ENCODE measurements around the gene ZBED5. TPM values are rescaled to one million over a fixed set of nuclear protein-coding genes. Genes with fewer than 3 reads are reported as not detected.

The ZBED5 gene
- total RNA-seq, 1 donor from 2014 or later, result 7.8 TPM

DNA sequence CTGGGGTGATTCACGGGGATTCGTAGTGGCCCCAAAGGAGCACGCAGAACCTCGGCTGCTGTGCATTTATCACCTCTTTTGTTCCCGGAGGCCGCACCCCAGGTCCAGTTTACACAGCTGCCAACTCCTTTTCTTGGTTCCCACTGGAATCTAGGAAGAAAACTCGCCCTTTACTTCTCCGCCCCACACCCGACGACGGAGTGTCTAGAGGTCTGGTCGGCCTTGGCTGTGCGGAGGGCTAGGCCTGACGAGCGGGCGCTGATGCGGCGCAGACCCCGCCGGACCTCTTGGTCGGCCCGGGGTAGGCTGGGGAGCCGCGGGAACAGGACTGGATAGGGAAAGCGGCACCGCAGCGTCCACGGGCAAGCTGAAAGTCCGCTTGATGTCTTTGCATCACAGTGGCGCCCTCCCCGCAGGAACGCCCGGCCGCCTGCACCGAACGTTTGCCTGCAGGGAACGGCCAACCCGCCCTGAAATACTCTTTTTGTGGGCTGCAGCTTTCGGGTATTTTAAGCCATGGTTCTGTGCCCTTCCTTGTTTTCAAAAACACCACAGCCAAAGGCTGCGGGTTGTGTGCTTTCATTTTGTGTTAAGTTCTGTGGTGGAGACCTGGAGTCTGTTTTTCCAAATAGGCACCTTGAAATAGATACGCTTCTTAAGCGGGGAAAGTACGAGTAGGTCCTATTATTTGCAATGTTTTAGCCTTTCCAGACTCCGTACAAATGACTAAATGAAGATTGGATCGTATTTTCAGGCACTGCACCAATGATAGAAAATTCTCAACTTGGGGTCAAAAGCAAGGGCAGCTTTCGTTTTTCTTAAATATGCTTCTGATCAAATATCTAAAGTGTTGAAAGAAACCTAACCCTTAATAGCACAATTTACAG, 829 bp upstream of the ZBED5 start:
- DNase-seq (ENCODE audit: low spot score in 2 of 2), result peak in 1 of 2 donors; percentile 81
- no peaks in the 10 kb centered on the region for H3K27me3 ChIP-seq
- H3K4me1 ChIP-seq, result peaks cover 6 to 28% of the 10 kb centered on the region in 2 donors
- no peak for TF ChIP-seq CTCF (IDR thresholded peaks at IDR 0.05)
- intact Hi-C loops (cut with DNase I), result loop anchor here (1.0 to 5.0 kb wide), 4 partner anchors 42 to 764 kb away; partner anchors contain the start of gene GALNT18
- H3K36me3 ChIP-seq, result peaks cover 16 to 23% of the 10 kb centered on the region in 2 donors
- H3K9me3 ChIP-seq, result no peaks in the 10 kb centered on the region
- peak overlapping the region; percentile 97 to 99 for H3K27ac ChIP-seq
- H3K4me3 ChIP-seq, result peak overlapping the region; percentile 88 to 92

GRCh38 chr11:10857459-10857708, 469 bp downstream of the ZBED5 start:
- Histone ChIP-seq H3K27ac (peak overlapping the region; percentile 97 to 99), H3K9me3 (no peaks in the 10 kb centered on the region), H3K36me3 (peaks cover 24 to 35% of the 10 kb centered on the region in 2 donors), H3K4me3 (peak overlapping the region; percentile 88 to 92), H3K4me1 (peaks cover 2 to 16% of the 10 kb centered on the region in 2 donors), H3K27me3 (no peaks in the 10 kb centered on the region)
- no peak for DNase-seq (ENCODE audit: low spot score in 2 of 2)
- intact Hi-C loops (cut with DNase I), result loop anchor here (5.0 kb wide), 1 partner anchor 765 kb away; the partner anchor contains the start of gene GALNT18
- TF ChIP-seq CTCF (IDR thresholded peaks at IDR 0.05), result no peak

- H3K9me3 ChIP-seq, result no peaks in the 10 kb centered on the region
- peaks cover 0 to 13% of the 10 kb centered on the region in 2 donors for H3K4me1 ChIP-seq
- no peak for TF ChIP-seq CTCF (IDR thresholded peaks at IDR 0.05)
- H3K27me3 ChIP-seq, result no peaks in the 10 kb centered on the region
- DNase-seq (ENCODE audit: low spot score in 2 of 2), result no peak
- peak overlapping the region; percentile 97 to 99 for H3K27ac ChIP-seq
- intact Hi-C loops (cut with DNase I), result loop anchor here (5.0 kb wide), 1 partner anchor 765 kb away; the partner anchor contains the start of gene GALNT18
- peak overlapping the region; percentile 88 to 92 for H3K4me3 ChIP-seq
- H3K36me3 ChIP-seq, result peaks cover 28 to 40% of the 10 kb centered on the region in 2 donors
Measured at GRCh38 chr11:10856689-10857458, 979 bp downstream of the ZBED5 start.

GRCh38 chr11:10855295-10855694, 2.6 kb downstream of the ZBED5 start:
- no peak for TF ChIP-seq CTCF (IDR thresholded peaks at IDR 0.05)
- intact Hi-C loops (cut with DNase I), result loop anchor here (5.0 kb wide), 1 partner anchor 767 kb away; the partner anchor contains the start of gene GALNT18
- peak overlapping the region in 1 of 2 donors; percentile 24 for H3K4me3 ChIP-seq
- no peaks in the 10 kb centered on the region for H3K9me3 ChIP-seq
- H3K4me1 ChIP-seq, result peaks cover 0 to 13% of the 10 kb centered on the region in 2 donors
- H3K27ac ChIP-seq, result no peak overlapping the region
- H3K27me3 ChIP-seq, result no peaks in the 10 kb centered on the region
- H3K36me3 ChIP-seq, result peaks cover 28 to 45% of the 10 kb centered on the region in 2 donors
- DNase-seq (ENCODE audit: low spot score in 2 of 2), result no peak

- intact Hi-C loops (cut with DNase I), result no loop called here
- H3K27me3 ChIP-seq, result no peaks in the 10 kb centered on the region
- H3K4me3 ChIP-seq, result no peak overlapping the region
- peaks cover 7 to 18% of the 10 kb centered on the region in 2 donors for H3K36me3 ChIP-seq
- no peak overlapping the region for H3K27ac ChIP-seq
- no peaks in the 10 kb centered on the region for H3K9me3 ChIP-seq
- no peak for TF ChIP-seq CTCF (IDR thresholded peaks at IDR 0.05)
- H3K4me1 ChIP-seq, result peaks cover 0 to 4% of the 10 kb centered on the region in 2 donors
- no peak for DNase-seq (ENCODE audit: low spot score in 2 of 2)
Measured at GRCh38 chr11:10847960-10848860, 9.6 kb downstream of the ZBED5 start.

Measured in ascending aorta (tissue), 2 donors.